Heart left ventricle (tissue), 16 donors: ENCODE results near the gene MAP3K20. TPM values are rescaled to one million over a fixed set of nuclear protein-coding genes. Genes with fewer than 3 reads are reported as not detected.

Experiments used
- ATAC-seq, 4 donors: fragments of 200-7000 bp; cut with Tn5 transposase; one replicate each; pipeline ENCODE4 v1.9.1; 2020 to 2022; ENCODE audit warnings: moderate library complexity in 4 of 4, mild to moderate bottlenecking in 3 of 4, moderate number of reproducible peaks in 1 of 4
- DNase-seq, 5 donors: peaks; one replicate each; pipeline ENCODE4 v3.0.0-alpha.2; 2020
- H3K27ac ChIP-seq, 12 donors: fragments of 200-600 bp; sonication (generic) in 4 of 12; one replicate each; pipeline versions ENCODE4 v1.5.0 to v1.8.0; 2016 to 2022; ENCODE audit warnings: mild to moderate bottlenecking in 2 of 12
- H3K27me3 ChIP-seq, 9 donors: fragments of 200-600 bp; sonication (generic) in 2 of 9; one replicate each; pipeline versions ENCODE4 v1.5.1 to v1.8.0; 2016 to 2022; ENCODE audit warnings: mild to moderate bottlenecking in 3 of 9
- H3K36me3 ChIP-seq, 9 donors: fragments of 200-600 bp; sonication (generic) in 2 of 9; one replicate each; pipeline versions ENCODE4 v1.5.0 to v1.8.0; 2018 to 2022; ENCODE audit warnings: mild to moderate bottlenecking in 2 of 9
- H3K4me1 ChIP-seq, 12 donors: fragments of 200-600 bp; sonication (generic) in 4 of 12; one replicate each; pipeline versions ENCODE4 v1.5.0 to v1.8.0; 2016 to 2022; ENCODE audit warnings: mild to moderate bottlenecking in 3 of 12
- H3K4me3 ChIP-seq, 12 donors: fragments of 200-600 bp; sonication (generic) in 4 of 12; one replicate each; pipeline versions ENCODE4 v1.5.0 to v1.8.0; 2017 to 2022; ENCODE audit warnings: mild to moderate bottlenecking in 9 of 12, moderate library complexity in 4 of 12
- H3K9me3 ChIP-seq, 12 donors: fragments of 200-600 bp; sonication (generic) in 4 of 12; one replicate each; pipeline versions ENCODE4 v1.5.0 to v1.8.0; 2016 to 2022; ENCODE audit warnings: mild to moderate bottlenecking in 1 of 12
- CTCF ChIP-seq, 12 donors: fragments of 200-600 bp; sonication (generic) in 4 of 12; IDR thresholded peaks; one replicate each; pipeline versions ENCODE4 v1.5.0 to v1.8.0; 2018 to 2022; ENCODE audit warnings: antibody characterized with exemption in 12 of 12, mild to moderate bottlenecking in 5 of 12
- POLR2A ChIP-seq, 2 donors: fragments of 450-650 bp; IDR thresholded peaks; one replicate each; pipeline ENCODE4 v1.6.1; 2017; ENCODE audit warnings: antibody characterized with exemption in 2 of 2, mild to moderate bottlenecking in 2 of 2, moderate library complexity in 2 of 2
- WGBS, 4 donors: extraction: QIAGEN DNeasy Blood & Tissue Kit in 2 of 4; methylation state at CpG; one replicate each; pipeline versions ENCODE4 v1.1.5 to v1.1.7; 2013 to 2018; 5-methylcytosine and 5-hydroxymethylcytosine counted together
- intact Hi-C, 10 donors: fragments of 100-400 bp; cut with DNase I; formaldehyde crosslinking; loops; one replicate each; pipeline versions ENCODE4 v1.11.1 to v1.14.2; 2022
- polyA plus RNA-seq, 2 donors: library from polyadenylated mRNA; stranded (reverse); fragments of 200-250 nt; gene quantifications; one replicate each; pipeline ENCODE4 v1.2.3, GENCODE V29; 2013
- total RNA-seq, 9 donors: library from RNA; depleted of rRNA in 2 of 9; stranded (reverse); fragments of >200 nt in 2 of 9; fragmentation: NEBNext Ultra II Directional in 3 of 9; extraction: Animal tissue kit (Norgen Biotek cat#: 25700) in 3 of 9; gene quantifications; one replicate each; pipeline versions ENCODE4 v1.1.0 to v1.2.4, GENCODE V29; 2016 to 2023
- donor health status: ischemic (EF 13 %, LVEDD 7.1; RV severe dilation, severe dysfunction).
- donor health status: healthy with polysubstance abuse.
- donor health status: DM: no; HTN: yes; CAD: no.
- donor health status: DM: no; HTN: no; CAD: no.
- donor health status: ischemic (EF 25% LVEDD 6.9; RV normal size, moderate dysfunction).
- donor health status: ischemic (EF 25% LVEDD 5.7; RV mildly dilated, moderate dysfunction).
- donor health status: healthy.
- donor health status: DM: yes; HTN: yes; CAD: no.
- donor health status: ischemic (EF 35%, LVEDD 5.7; RV mildly dilated, moderate dysfunction).
- donor health status: nonischemic (EF 11% LVEDD 7.7; RV severe dilation, severe dysfunction).
- donor health status: DM: yes; HTN: yes; CAD: no.
- donor health status: PGD.
- donor health status: ischemic (EF 29% LVEDD 5.4; RV normal size, mild dysfunction).
- donor health status: nonischemic (EF 23%, LVEDD 6.1; RV moderate dilation, normal function).

The MAP3K20 gene
- total and polyA plus RNA-seq, 11 donors: 98.6 to 487 (median 355) TPM

GRCh38 chr2:173239644-173240043, 164.0 kb downstream of the MAP3K20 start:
- intact Hi-C loops: loop anchor here in 1 of 10 donors (10.0 kb wide), 1 partner anchor 115 kb away; the partner anchor contains the start of gene CDCA7
- WGBS, 4 donors: 85 to 97% (median 93%) methylated on average over 2 of the region's 2 CpGs
- Histone ChIP-seq H3K9me3 (no peaks in the 10 kb centered on the region), H3K4me1 (no peaks in the 10 kb centered on the region), H3K4me3 (no peak overlapping the region), H3K27me3 (no peaks in the 10 kb centered on the region), H3K36me3 (peaks cover 0 to 50% (median 11%) of the 10 kb centered on the region in 9 donors), H3K27ac (no peak overlapping the region)
- TF ChIP-seq CTCF (IDR thresholded peaks at IDR 0.05): no peak
- no peak for TF ChIP-seq POLR2A (IDR thresholded peaks at IDR 0.05)
- ATAC-seq (no peak), DNase-seq (no peak)

DNA sequence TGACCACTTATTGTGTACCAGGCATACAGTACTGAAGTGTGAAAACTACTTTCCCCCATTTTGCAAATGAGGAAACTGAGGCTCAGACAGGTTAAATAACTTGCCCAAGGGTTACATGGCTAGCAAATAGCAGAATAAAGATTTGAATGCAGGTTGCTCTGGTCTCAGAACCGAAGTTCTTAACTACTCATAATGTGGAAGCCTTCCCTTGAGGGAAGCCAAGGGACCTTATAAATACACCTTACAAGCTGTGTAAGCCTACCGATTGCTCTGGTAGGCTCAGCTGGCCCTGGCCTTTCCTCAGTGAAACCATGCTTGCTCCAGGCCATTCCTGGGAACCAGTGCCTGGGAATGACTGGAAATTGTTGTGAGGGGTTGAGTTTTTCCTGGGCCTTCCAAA, 164.4 kb downstream of the MAP3K20 start:
- Histone ChIP-seq H3K9me3 (no peaks in the 10 kb centered on the region), H3K27me3 (no peaks in the 10 kb centered on the region), H3K36me3 (peaks cover 0 to 49% (median 11%) of the 10 kb centered on the region in 9 donors), H3K4me1 (no peaks in the 10 kb centered on the region), H3K4me3 (no peak overlapping the region), H3K27ac (no peak overlapping the region)
- DNase-seq (no peak), ATAC-seq (no peak)
- WGBS, 4 donors: 93 to 100% (median 96%) methylated on average over 2 of the region's 2 CpGs
- TF ChIP-seq POLR2A (IDR thresholded peaks at IDR 0.05): no peak
- no peak for TF ChIP-seq CTCF (IDR thresholded peaks at IDR 0.05)
- intact Hi-C loops: loop anchor here in 1 of 10 donors (10.0 kb wide), 1 partner anchor 115 kb away; the partner anchor contains the start of gene CDCA7

DNA sequence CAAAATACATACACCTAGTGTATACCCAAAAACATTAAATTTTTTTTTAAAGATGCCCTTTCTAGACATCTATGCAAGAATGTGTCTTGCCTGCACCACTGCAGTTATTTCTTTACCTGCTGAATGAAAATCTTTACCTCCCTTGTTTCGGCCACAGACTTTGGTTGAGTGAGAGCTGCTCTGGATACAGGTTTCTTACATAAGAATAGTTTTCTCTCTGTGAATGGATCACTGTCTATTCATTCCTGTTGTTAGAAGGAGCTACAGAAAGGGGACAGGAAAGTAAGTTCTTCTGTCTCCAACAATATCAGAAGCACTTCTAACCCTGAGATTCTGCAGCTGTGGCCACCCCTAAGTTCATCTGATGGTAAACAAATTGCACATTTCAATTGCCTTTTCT, 166.0 kb downstream of the MAP3K20 start:
- H3K27me3 ChIP-seq: no peaks in the 10 kb centered on the region
- intact Hi-C loops: loop anchor here in 1 of 10 donors (10.0 kb wide), 1 partner anchor 113 kb away; the partner anchor contains the start of gene CDCA7
- no peaks in the 10 kb centered on the region for H3K9me3 ChIP-seq
- peaks cover 0 to 50% (median 11%) of the 10 kb centered on the region in 9 donors for H3K36me3 ChIP-seq
- no peak overlapping the region for H3K4me3 ChIP-seq
- WGBS, 4 donors: 97 to 99% (median 97%) methylated on average over 1 of the region's 1 CpG
- no peaks in the 10 kb centered on the region for H3K4me1 ChIP-seq
- no peak overlapping the region for H3K27ac ChIP-seq
- DNase-seq (no peak), ATAC-seq (no peak)
- TF ChIP-seq CTCF (IDR thresholded peaks at IDR 0.05) (no peak), POLR2A (IDR thresholded peaks at IDR 0.05) (no peak)

- TF ChIP-seq CTCF (IDR thresholded peaks at IDR 0.05) (no peak), POLR2A (IDR thresholded peaks at IDR 0.05) (no peak)
- intact Hi-C loops: loop anchor here in 1 of 10 donors (10.0 kb wide), 1 partner anchor 108 kb away; the partner anchor contains the start of gene CDCA7
- ATAC-seq (no peak), DNase-seq (no peak)
- WGBS, 4 donors: 83 to 91% (median 90%) methylated on average over 2 of the region's 2 CpGs
- Histone ChIP-seq H3K36me3 (peaks cover 0 to 7% (median 0%) of the 10 kb centered on the region in 9 donors), H3K9me3 (no peaks in the 10 kb centered on the region), H3K4me1 (no peaks in the 10 kb centered on the region), H3K27ac (no peak overlapping the region), H3K4me3 (no peak overlapping the region), H3K27me3 (no peaks in the 10 kb centered on the region)
These were observed 171.5 kb downstream of the MAP3K20 start for GRCh38 chr2:173247156-173247555.
